LHCN-M2 (cell line): ENCODE data around the gene MCAT. TPM values are rescaled to one million over a fixed set of nuclear protein-coding genes. Genes with fewer than 3 reads are reported as not detected.
A peak's percentile ranks its signal among the peaks of the same experiment; 100 is the strongest.

Experiments
- DNase-seq: peaks from one replicate; pipeline ENCODE4 v3.0.0-alpha.2; 2012; ENCODE audit warnings: low read depth
- total RNA-seq: library from RNA; depleted of rRNA; stranded (reverse); fragments of >200 nt; gene quantifications from 2 replicates; pipeline ENCODE4 v1.2.3, GENCODE V29; 2014; rRNA removed

The MCAT gene
- total RNA-seq, 1 experiment from 2014 or later, result 21.1 TPM

- DNase-seq, result peak; percentile 92
Measured at GRCh38 chr22:43090130-43090789, 52.9 kb downstream of the MCAT start.

- DNase-seq, result peak; percentile 83
Measured at GRCh38 chr22:43088984-43089717, 54.0 kb downstream of the MCAT start, which contains the start of gene TTLL1. Gene TTLL1 (minus strand): TSS chr22:43089391. CDS start chr22:43075586, 13,805 bp downstream.

DNA sequence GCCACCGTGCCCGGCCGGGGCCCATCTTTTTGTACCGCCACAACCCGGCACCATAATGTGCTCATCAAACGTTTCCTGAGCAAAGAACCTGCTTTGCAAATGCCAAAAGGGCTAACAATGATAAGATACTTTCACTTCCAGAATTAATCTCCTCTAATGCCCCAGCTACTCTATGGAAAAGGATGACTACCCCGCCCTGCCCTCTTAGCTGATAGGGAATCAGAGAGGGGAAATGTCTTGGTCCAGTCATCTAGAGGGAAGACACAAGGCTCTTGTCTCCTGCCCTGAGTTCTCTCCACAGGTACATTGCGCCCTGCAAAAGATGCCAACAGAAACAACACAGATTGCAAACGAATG lies 54.6 kb downstream of the MCAT start:
- peak; percentile 5 for DNase-seq

- no peak for DNase-seq
Measured at GRCh38 chr22:43085658-43086606, 57.3 kb downstream of the MCAT start.

Other genes starting within 250 kb of the MCAT start
- gene PACSIN2, start 128.2 kb downstream of the MCAT start, total RNA-seq, result 66.3 and 66.8 TPM in 2 replicates
- 13.1 and 13.5 TPM in 2 replicates for gene TTLL1, start 54.0 kb downstream of the MCAT start, total RNA-seq
- not detected in 2 replicates for gene BIK, start 32.6 kb downstream of the MCAT start, total RNA-seq
- gene TSPO, start 8.2 kb upstream of the MCAT start, total RNA-seq, result 604 and 688 TPM in 2 replicates
- gene TTLL12, start 43.7 kb upstream of the MCAT start, total RNA-seq, result 52.8 and 58.9 TPM in 2 replicates
- gene SCUBE1, start 200.0 kb upstream of the MCAT start, total RNA-seq, result not detected in 2 replicates